HG02943 (cell line): Measurements from ENCODE around the gene CUX1.
"Not testable (repeated sequence)": the region's sequence is repeated elsewhere in the genome, so short reads cannot be mapped to it uniquely, and the experiment has no call there.

ENCODE experiments used
- ATAC-seq: cut with Tn5 transposase; IDR thresholded peaks from one replicate; pipeline ENCODE4 v1.9.1; 2021; ENCODE audit warnings: mild to moderate bottlenecking, low read depth, moderate library complexity; ENCODE audit not compliant: unreplicated experiment

CUX1 gene

GRCh38 chr7:101996131-101996691 is 178.8 kb downstream of the CUX1 start:
- no peak for ATAC-seq

DNA sequence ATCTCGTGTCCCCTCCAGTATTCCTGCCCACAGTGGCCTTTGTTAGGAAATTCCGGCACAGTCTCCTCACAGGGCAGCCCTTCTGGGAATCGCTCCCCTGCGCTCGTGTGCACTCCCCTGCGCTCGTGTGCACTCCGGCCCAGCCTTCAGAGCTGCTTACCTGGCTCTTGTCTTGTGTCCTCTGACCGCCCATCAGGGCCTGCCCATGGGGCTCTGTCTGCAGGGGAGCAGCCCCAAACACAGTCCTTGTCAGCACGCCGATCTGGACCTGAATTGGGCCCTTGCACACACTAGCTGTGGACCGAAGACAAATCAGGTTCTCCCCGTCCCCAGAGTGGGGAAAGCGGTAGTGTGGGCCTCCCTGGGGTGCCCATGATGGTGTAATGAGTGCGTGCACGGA is 179.4 kb downstream of the CUX1 start:
- no peak for ATAC-seq

GRCh38 chr7:101998029-101998905 is 180.8 kb downstream of the CUX1 start:
- no peak for ATAC-seq

DNA sequence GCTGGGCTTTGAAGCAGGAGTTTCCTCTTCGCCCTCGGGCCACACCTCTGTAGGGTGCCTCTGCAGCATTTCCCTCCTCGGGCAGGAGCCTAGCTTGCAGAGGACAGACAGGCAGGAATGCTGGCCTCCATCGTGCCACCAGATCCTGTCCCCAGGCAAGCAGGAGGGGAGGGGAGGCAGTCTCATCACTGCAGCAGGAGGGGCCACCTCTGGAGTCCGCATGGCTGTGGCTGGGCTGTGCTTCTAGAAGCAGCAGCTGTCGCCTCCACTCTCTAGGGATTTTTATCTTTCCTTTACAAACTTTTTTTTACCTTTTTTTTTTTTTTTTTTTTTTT is 181.4 kb downstream of the CUX1 start:
- ATAC-seq: no peak

GRCh38 chr7:101999393-101999792 is 182.0 kb downstream of the CUX1 start:
- ATAC-seq: no peak

- ATAC-seq: no peak
Measured at GRCh38 chr7:102000123-102000522, 182.7 kb downstream of the CUX1 start.

GRCh38 chr7:102004229-102004628 is 186.8 kb downstream of the CUX1 start:
- no peak for ATAC-seq

GRCh38 chr7:102004848-102005247 is 187.4 kb downstream of the CUX1 start:
- no peak for ATAC-seq

DNA sequence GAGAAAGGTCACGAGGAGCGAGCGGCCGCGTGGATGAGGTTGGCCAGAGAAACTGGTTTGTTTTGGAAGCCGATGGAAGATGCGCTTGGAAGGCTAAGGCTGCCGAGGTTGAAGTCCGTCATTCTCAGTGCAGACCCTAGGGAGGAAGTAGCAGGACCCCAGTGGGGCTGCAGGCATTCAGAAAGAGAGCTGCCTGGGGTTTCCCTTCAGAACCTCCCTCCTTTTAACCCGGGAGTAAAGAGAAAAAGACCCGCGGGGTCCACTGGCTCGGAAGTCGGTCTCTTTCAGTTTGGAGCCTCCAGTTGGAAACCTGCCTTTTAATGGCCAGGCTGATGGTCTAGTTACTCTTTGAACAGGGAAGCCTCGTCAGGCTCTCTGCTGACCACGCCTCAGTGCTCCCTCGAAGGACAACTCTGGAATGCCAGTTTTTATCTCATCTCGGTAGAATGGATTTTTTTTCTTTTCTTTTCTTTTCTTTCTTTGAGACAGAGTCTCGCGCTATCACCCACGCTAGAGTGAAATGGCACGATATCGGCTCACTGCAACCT is 188.6 kb downstream of the CUX1 start:
- no peak for ATAC-seq

DNA sequence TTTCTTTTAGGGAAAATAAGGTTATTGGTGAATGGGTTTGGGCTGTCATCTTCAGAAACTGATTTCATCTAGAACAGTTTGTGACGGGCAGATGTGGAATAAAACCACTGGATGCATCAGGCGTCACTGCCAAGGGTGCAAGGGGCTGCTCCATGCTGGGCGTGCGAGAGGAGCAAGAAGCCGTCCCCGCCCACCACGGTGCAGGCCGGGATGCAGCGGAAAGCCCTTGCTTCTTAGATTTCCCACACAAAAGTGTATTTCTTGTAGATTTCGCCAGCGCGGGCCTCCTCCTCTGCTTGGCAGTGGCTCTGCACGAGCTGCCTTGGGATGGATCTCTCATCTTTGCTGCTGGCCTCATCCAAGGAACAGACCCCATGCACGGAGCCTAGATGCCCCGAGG is 189.3 kb downstream of the CUX1 start:
- no peak for ATAC-seq

DNA sequence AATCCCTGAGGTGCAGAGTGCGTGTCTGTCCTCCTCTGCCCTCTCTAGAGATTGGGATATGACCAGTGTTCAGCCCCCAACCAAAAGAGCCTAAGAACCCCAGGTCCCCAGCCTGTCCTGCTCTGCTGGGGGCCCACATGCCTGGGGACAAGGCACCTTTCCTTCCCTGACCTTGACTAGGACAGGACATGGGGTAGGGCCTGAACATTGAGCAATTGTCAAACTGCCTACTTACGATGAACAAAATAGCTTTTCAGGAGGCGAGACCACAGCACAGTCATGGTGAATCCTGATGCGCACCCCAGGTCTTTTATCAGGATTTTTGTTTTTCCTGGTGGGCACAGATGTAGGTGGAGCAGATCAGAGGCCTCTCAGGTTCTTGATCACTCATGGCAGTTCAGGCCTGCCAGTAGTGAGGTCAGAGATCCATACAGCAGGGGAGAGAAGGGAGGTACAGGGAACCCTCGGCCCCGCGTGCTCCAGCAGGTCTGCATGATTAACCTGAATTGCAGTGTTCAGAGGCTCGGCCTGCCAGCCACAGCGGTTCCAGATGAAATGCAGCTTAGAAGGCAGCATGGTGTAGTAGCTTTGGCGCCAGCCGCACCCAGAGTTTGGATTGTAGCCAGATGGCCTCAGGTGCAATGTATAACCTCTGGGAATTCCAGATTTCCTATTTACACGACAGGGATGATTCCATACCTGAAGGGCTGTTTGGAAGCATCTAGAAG is 191.3 kb downstream of the CUX1 start:
- no peak for ATAC-seq

GRCh38 chr7:102009628-102010027 is 192.2 kb downstream of the CUX1 start:
- no peak for ATAC-seq

GRCh38 chr7:102012112-102012830 is 194.8 kb downstream of the CUX1 start:
- ATAC-seq: not testable (repeated sequence)

- ATAC-seq: no peak
Measured at GRCh38 chr7:102012941-102013461, 195.6 kb downstream of the CUX1 start.

DNA sequence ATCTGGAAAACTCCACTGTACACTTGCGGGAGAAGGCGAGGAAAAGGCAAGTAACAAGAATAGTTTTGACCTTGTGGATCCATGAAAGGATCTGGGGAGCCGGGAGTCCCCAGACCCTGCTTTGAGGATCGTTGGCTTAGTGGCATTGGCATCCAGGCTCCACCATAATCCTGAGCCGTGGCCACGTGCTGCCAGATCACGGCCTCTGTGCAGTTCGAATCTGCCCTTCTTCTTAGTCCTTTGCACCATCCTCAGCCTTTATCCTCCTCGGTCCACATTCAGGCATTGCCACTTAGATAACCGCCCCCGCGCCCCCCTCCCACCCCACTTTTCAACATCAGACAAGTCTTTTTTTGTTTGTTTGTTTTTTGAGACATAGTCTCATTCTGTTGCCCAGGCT is 201.4 kb downstream of the CUX1 start:
- no peak for ATAC-seq

DNA sequence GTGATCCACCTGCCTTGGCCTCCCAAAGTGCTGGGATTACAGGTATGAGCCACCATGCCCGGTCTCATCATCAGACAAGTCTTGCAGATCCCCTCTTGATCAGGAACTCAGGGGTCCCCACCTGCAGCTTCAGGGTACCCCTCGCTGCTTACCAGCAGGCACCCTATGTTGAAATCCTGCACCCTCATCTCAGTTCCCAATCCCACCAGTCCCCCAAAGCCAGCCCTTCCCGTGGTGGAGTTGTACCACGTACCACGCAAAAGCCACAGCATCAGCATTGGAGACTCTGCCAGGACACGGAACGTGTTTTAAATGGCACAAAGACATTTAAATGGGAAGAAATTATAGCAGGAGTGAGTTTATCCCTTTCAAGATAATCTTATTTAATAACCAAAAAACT is 202.0 kb downstream of the CUX1 start:
- ATAC-seq: no peak

DNA sequence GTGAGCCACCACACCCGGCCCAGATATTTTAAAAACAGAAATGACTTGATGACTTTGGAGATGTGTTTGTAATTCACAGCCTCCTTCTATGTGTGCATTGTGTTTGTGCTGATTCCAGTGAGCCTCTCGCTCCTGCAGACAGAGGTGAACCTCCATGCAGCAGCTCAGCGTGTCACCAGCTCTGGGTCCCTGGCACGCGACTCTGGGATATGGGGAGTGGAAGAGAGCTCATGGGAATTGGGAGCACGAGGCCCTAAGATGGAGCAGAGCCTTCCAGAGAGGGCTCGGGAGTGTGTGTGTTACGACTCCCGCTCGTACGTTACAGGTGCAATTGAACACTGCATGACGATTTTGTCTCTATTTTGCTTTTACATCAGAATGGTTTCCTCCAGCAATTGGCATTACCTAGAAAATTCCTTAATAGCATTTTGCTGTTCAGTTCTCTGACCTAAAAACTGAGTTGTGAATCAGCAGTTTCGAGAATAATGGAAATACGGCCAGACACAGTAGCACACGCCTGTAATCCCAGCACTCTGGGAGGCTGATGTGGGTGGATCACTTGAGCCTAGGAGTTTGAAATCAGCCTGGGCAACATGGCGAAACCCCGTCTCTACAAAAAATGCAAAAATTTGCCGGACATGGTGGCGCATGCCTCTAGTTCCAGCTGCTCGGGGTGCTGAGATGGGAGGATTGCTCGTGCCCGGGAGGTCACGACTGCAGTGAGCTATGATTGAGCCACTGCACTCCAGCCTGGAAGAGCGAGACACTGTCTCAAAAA is 204.6 kb downstream of the CUX1 start:
- no peak for ATAC-seq

GRCh38 chr7:102024005-102024768 is 206.8 kb downstream of the CUX1 start:
- no peak for ATAC-seq

- no peak for ATAC-seq
Measured at GRCh38 chr7:102024769-102025391, 207.5 kb downstream of the CUX1 start.
